Mesothelial cell of epicardium (in vitro differentiated cells): ENCODE results near the gene B3GNT2. TPM values are rescaled to one million over a fixed set of nuclear protein-coding genes. Genes with fewer than 3 reads are reported as not detected.
"Not testable (repeated sequence)": the region's sequence is repeated elsewhere in the genome, so short reads cannot be mapped to it uniquely, and the experiment has no call there.

Experiments
- DNase-seq, 2 experiments: peaks; one replicate each; pipeline ENCODE4 v3.0.0; 2021; ENCODE audit warnings: low spot score in 2 of 2; ENCODE audit not compliant: unreplicated experiment in 2 of 2
- H3K27ac Mint-ChIP-seq: 2 replicates; pipeline ENCODE4 v1.8.0; 2021; ENCODE audit warnings: mixed read lengths
- H3K27me3 Mint-ChIP-seq: 2 replicates; pipeline ENCODE4 v1.8.0; 2021; ENCODE audit warnings: low read depth, mixed read lengths
- H3K36me3 Mint-ChIP-seq: 2 replicates; pipeline ENCODE4 v1.8.0; 2021; ENCODE audit warnings: mixed read lengths
- H3K4me1 Mint-ChIP-seq: 2 replicates; pipeline ENCODE4 v1.8.0; 2021; ENCODE audit warnings: mixed read lengths
- H3K4me3 Mint-ChIP-seq: 2 replicates; pipeline ENCODE4 v1.8.0; 2021; ENCODE audit warnings: mild to moderate bottlenecking, moderate library complexity, mixed read lengths
- H3K9me3 Mint-ChIP-seq: 2 replicates; pipeline ENCODE4 v1.8.0; 2021; ENCODE audit warnings: mixed read lengths
- microRNA-seq: library from miRNA; unstranded; fragments of <30 nt; microRNA quantifications from one replicate; pipeline ENCODE4 v1.2.0, GENCODE V29; 2021; ENCODE audit warnings: inconsistent platforms, mixed read lengths
- total RNA-seq: library from RNA; stranded (reverse); gene quantifications from 3 replicates; pipeline ENCODE4 v1.2.1, GENCODE V29; 2021
- TF ChIP-seq, protein P1 (sequence below): fragments of 200-600 bp; sonication (generic); IDR thresholded peaks from one replicate; pipeline ENCODE4 v1.5.0; 2021; ENCODE audit warnings: antibody characterized with exemption; ENCODE audit not compliant: unreplicated experiment

Gene B3GNT2
- total RNA-seq, 1 donor from 2014 or later, result 24.8 TPM

DNA sequence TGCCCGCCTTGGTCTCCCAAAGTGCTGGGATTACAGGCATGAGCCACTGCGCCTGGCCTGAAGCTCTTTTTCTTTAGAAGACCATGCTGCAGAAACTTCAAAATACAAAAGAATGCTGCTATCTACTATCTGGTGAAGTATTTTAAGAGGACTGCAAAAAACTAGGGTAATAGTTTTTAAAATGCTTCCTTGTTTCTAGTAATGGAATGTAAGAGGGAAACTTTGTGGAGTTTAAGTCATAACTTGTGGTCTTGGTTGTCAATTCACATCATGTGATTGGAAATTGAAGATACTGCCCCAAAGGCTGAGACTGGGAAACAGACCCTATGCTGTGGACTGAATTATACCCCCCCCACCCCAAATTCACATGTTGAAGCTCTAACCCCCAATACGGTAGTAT lies 68.3 kb downstream of the B3GNT2 start:
- no peak overlapping the region for H3K4me3 Mint-ChIP-seq
- peaks cover 7% of the 10 kb centered on the region for H3K4me1 Mint-ChIP-seq
- H3K27ac Mint-ChIP-seq, result no peak overlapping the region
- H3K27me3 Mint-ChIP-seq, result no peaks in the 10 kb centered on the region
- TF ChIP-seq, protein P1, sequence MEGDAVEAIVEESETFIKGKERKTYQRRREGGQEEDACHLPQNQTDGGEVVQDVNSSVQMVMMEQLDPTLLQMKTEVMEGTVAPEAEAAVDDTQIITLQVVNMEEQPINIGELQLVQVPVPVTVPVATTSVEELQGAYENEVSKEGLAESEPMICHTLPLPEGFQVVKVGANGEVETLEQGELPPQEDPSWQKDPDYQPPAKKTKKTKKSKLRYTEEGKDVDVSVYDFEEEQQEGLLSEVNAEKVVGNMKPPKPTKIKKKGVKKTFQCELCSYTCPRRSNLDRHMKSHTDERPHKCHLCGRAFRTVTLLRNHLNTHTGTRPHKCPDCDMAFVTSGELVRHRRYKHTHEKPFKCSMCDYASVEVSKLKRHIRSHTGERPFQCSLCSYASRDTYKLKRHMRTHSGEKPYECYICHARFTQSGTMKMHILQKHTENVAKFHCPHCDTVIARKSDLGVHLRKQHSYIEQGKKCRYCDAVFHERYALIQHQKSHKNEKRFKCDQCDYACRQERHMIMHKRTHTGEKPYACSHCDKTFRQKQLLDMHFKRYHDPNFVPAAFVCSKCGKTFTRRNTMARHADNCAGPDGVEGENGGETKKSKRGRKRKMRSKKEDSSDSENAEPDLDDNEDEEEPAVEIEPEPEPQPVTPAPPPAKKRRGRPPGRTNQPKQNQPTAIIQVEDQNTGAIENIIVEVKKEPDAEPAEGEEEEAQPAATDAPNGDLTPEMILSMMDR, result no peak
- no peaks in the 10 kb centered on the region for H3K36me3 Mint-ChIP-seq
- no peak for DNase-seq
- H3K9me3 Mint-ChIP-seq, result peaks cover 8% of the 10 kb centered on the region

DNA sequence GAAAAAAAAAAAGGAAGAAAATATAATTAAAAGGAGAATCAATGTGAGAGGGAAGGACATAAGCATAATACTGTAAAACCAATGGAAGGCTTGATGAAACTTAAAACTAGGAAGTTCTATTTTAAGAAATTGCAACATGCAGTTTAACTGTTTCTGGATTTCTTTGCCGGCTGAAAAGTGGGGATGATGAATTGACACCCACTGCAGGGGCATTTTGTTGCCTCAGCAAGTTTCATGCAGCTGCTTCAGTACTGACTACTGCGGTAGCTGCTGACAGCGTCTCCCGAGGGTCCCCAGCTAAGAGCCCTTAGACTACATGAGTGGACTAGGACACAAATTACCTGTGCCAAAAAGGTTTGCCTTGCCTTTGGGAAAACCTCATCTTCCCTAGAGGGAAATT lies 69.2 kb downstream of the B3GNT2 start:
- H3K27ac Mint-ChIP-seq, result no peak overlapping the region
- no peaks in the 10 kb centered on the region for H3K36me3 Mint-ChIP-seq
- no peak overlapping the region for H3K4me3 Mint-ChIP-seq
- H3K9me3 Mint-ChIP-seq, result peaks cover 17% of the 10 kb centered on the region
- H3K4me1 Mint-ChIP-seq, result peaks cover 7% of the 10 kb centered on the region
- no peaks in the 10 kb centered on the region for H3K27me3 Mint-ChIP-seq
- no peak for DNase-seq
- TF ChIP-seq, protein P1, result no peak

DNA sequence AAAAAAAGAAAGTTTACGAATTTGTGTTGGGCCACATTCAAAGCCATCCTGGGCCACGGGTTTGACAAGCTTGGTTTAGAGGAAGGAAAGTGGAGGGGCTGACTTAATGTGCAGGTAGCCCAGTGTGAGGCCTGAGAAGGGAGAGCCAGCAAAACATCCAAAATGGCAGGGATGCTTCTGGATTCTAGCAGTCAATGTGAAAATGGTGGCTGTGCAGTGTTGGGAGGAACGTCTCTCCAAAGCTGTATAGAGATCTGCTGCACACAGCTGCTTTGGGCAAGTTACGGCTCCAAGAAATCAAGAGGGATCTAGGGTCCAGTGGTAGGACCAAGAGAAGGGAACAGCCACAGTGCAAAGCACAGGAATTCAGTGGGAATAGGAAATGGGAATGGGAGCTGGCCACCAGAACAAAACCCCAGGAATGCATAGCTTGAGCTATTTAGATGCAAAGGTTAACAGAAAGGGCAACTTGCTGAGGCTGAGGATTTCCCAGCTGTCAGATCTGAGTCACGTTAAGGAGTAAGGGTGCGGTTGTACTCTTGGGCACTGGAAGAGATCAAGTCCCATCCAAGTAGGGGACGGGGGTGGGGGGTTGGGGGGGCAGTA lies 70.6 kb downstream of the B3GNT2 start:
- DNase-seq, result no peak
- no peak overlapping the region for H3K4me3 Mint-ChIP-seq
- TF ChIP-seq, protein P1, result no peak

DNA sequence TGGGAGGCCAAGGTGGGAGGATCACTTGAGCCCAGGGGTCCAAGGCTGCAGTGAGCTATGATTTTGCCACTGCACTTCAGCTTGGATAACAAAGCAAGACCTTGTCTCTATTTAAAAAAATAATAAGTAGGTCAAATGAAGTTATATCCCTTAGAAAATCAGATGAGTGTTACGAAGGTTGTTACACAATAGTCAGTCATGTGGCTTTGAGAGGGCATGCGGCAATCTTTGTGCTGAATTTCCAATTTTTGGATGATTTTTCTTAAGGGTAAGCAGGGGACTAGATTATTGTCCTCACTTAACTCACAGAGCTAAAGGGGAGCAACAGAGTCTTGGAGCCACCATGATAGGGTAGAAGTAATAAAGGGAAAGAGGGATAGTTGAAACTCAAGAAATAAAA lies 71.8 kb downstream of the B3GNT2 start:
- Mint-ChIP-seq H3K36me3 (no peaks in the 10 kb centered on the region), H3K9me3 (peaks cover 17% of the 10 kb centered on the region), H3K4me1 (peaks cover 15% of the 10 kb centered on the region), H3K27ac (no peak overlapping the region), H3K4me3 (no peak overlapping the region), H3K27me3 (no peaks in the 10 kb centered on the region)
- DNase-seq, result no peak
- TF ChIP-seq, protein P1, result no peak

More for the DNA sequence above, 70.6 kb downstream of the B3GNT2 start:
- H3K4me1 Mint-ChIP-seq, result peaks cover 15% of the 10 kb centered on the region
- peaks cover 17% of the 10 kb centered on the region for H3K9me3 Mint-ChIP-seq
- H3K27me3 Mint-ChIP-seq, result no peaks in the 10 kb centered on the region
- no peak overlapping the region for H3K27ac Mint-ChIP-seq
- H3K36me3 Mint-ChIP-seq, result no peaks in the 10 kb centered on the region

DNA sequence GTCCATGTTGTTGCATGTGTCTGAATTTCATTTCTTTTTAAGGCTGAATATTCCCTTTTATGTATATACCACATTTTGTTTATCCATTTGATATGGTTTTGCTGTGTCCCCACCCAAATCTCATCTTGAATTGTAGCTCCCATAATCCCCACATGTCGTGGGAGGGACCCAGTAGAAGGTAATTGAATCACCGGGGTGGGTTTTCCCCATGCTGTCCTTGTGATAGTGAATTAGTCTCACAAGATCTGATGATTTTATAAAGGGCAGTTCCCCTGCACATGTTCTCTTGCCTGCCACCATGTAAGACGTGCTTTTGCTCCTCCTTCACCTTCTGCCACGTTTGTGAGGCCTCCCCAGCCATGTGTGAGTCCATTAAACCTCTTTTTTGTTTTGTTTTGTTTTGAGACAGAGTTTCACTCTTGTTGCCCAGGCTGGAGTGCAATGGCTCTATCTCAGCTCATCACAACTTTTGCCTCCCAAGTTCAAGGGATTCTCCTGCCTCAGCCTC lies 72.8 kb downstream of the B3GNT2 start:
- Mint-ChIP-seq H3K4me1 (peaks cover 11% of the 10 kb centered on the region), H3K9me3 (peaks cover 17% of the 10 kb centered on the region)
- H3K36me3 Mint-ChIP-seq, H3K4me3 Mint-ChIP-seq, H3K27me3 Mint-ChIP-seq, H3K27ac Mint-ChIP-seq, DNase-seq: not testable (repeated sequence)

DNA sequence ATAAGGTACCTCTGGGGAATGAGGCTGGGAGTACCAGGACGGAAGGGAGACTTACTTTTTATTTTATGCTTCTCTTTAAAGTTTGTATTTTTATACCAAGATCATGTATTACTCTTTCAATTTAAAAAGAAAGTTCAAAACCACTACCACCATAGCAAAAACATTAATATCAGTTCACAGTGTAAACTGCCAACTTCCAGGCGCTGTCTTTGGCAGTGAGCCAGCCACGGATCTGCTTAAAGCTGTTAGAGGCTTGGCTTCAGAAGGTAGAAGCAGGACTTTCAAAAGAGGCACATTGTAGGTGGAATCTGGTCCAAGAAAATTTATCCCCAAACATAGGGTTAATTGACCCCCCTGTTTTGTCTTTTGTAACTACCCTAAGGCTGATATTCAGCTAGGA lies 74.8 kb downstream of the B3GNT2 start:
- Mint-ChIP-seq H3K4me1 (peaks cover 7% of the 10 kb centered on the region), H3K27me3 (no peaks in the 10 kb centered on the region), H3K27ac (no peak overlapping the region), H3K4me3 (no peak overlapping the region), H3K9me3 (peaks cover 29% of the 10 kb centered on the region), H3K36me3 (no peaks in the 10 kb centered on the region)
- TF ChIP-seq, protein P1, result no peak
- DNase-seq, result peak; percentile 48 to 74

Small RNAs within 50 kb of the gene (microRNA-seq; reads per million reads assigned to microRNA genes)
- not detected for gene MIR5192
